HFFc6 (cell line): ENCODE measurements around the gene ARAP1. TPM values are rescaled to one million over a fixed set of nuclear protein-coding genes. Genes with fewer than 3 reads are reported as not detected.

Experiments used
- DNase-seq: peaks from one replicate; pipeline ENCODE4 v3.0.0-alpha.2; 2018
- H3K27ac Mint-ChIP-seq: 2 replicates; pipeline ENCODE4 v1.8.0; 2020; ENCODE audit warnings: mild to moderate bottlenecking, mixed read lengths
- H3K27me3 Mint-ChIP-seq: 2 replicates; pipeline ENCODE4 v1.8.0; 2021; ENCODE audit warnings: mild to moderate bottlenecking, moderate library complexity, mixed read lengths; ENCODE audit not compliant: insufficient read depth
- H3K36me3 Mint-ChIP-seq: 2 replicates; pipeline ENCODE4 v1.8.0; 2021; ENCODE audit warnings: low read depth, mixed read lengths
- H3K4me1 Mint-ChIP-seq: 2 replicates; pipeline ENCODE4 v1.8.0; 2020; ENCODE audit warnings: low read depth, mixed read lengths
- H3K4me3 Mint-ChIP-seq: 2 replicates; pipeline ENCODE4 v1.8.0; 2020; ENCODE audit warnings: mild to moderate bottlenecking, moderate library complexity, mixed read lengths
- H3K9me3 Mint-ChIP-seq: 2 replicates; pipeline ENCODE4 v1.8.0; 2020; ENCODE audit warnings: mild to moderate bottlenecking, mixed read lengths
- total RNA-seq, 6 experiments: library from RNA; stranded (reverse); fragmentation: NEBNext Ultra II Directional; extraction: Animal tissue kit (Norgen Biotek cat#: 25700); gene quantifications; 2 replicates in 1 of 6; 3 replicates in 5 of 6; pipeline ENCODE4 v1.2.3, GENCODE V29; 2021
- TF ChIP-seq, protein P1 (sequence below): fragments of 200-600 bp; sonication (generic); IDR thresholded peaks from 2 replicates; pipeline ENCODE4 v1.5.0; 2021; ENCODE audit warnings: antibody characterized with exemption, mild to moderate bottlenecking

The ARAP1 gene
- total RNA-seq, 6 experiments from 2014 or later, result 42.5 to 49.0 (median 46.8) TPM

DNA sequence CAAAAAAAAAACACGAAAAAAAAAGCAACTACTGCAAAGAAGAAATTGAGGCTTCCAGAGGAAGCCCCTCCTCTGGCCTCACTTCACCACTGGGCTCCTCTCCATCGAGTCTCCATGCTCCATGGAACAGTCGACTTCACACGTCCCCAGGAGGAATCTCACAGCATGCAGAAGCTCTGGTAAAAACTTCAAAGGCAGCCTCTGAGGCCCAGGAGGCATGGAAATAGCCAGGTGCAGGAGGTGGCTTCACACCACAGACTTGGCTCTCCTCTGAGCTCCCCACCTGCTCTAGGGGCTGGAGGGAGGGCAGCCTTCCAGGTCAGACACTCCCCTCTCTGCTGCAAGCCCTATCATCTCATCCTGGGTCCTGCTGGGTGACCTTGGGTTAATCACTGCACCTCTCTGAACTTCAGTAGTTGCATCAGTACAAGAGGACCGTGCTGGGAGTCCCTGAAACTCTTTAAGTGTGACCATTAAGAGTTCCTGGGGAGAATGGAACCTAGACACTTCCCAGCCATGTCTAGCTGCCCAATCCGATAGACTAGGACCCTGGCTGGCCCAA, 86.2 kb downstream of the ARAP1 start:
- Mint-ChIP-seq H3K4me3 (no peak overlapping the region), H3K9me3 (peaks cover 8% of the 10 kb centered on the region), H3K27me3 (peaks cover 41% of the 10 kb centered on the region), H3K36me3 (peaks cover 5% of the 10 kb centered on the region; the same call in 1 of the 2 replicates), H3K27ac (no peak overlapping the region), H3K4me1 (no peaks in the 10 kb centered on the region)
- TF ChIP-seq, protein P1, sequence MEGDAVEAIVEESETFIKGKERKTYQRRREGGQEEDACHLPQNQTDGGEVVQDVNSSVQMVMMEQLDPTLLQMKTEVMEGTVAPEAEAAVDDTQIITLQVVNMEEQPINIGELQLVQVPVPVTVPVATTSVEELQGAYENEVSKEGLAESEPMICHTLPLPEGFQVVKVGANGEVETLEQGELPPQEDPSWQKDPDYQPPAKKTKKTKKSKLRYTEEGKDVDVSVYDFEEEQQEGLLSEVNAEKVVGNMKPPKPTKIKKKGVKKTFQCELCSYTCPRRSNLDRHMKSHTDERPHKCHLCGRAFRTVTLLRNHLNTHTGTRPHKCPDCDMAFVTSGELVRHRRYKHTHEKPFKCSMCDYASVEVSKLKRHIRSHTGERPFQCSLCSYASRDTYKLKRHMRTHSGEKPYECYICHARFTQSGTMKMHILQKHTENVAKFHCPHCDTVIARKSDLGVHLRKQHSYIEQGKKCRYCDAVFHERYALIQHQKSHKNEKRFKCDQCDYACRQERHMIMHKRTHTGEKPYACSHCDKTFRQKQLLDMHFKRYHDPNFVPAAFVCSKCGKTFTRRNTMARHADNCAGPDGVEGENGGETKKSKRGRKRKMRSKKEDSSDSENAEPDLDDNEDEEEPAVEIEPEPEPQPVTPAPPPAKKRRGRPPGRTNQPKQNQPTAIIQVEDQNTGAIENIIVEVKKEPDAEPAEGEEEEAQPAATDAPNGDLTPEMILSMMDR, result no peak
- DNase-seq, result no peak

DNA sequence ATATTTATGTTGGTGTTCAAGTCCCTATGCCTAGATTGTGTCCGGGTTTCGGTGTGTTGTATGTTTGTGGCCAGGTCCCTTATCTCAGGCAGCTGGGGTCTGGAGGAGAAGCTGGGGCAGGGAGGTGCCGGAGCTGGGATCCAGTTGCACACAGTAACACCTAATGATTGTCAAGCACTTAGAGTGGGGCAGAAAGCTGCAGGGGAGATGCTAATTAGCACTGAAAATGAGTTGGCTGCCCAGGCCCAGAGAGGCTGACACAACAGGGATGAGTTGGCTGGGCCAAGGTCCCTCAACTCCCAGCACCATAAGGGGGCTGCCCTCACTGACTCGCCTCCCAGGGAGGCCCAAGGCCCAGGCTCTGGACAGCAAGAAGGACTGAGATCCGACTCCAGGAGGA, 90.2 kb downstream of the ARAP1 start:
- 0 out of 2 replicates have a peak, but pooled peaks cover 1% of the 10 kb centered on the region for H3K9me3 Mint-ChIP-seq
- H3K4me3 Mint-ChIP-seq, result no peak overlapping the region
- TF ChIP-seq, protein P1, result no peak
- peaks cover 36% of the 10 kb centered on the region for H3K27me3 Mint-ChIP-seq
- no peak overlapping the region for H3K27ac Mint-ChIP-seq
- H3K36me3 Mint-ChIP-seq, result no peaks in the 10 kb centered on the region
- no peak for DNase-seq
- H3K4me1 Mint-ChIP-seq, result no peaks in the 10 kb centered on the region

DNA sequence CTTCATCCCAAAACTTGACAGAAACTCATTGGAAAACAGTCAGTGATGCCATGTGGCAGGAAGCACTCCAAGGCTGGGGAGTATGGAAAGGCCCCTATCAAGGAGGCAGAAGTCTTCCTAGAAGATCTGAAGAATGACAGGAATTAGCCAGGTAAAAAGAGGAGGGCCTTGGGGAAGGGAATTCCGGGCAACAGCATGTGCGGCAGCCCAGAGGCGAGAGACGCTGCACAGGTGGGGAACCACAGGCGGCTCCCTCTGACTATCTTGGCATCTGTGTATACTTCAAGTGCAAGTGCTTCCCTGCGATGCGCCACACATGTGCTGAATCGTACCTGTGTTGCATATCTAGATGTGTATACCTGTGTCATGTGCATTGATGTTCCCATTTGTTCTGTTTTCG, 90.7 kb downstream of the ARAP1 start:
- no peaks in the 10 kb centered on the region for H3K4me1 Mint-ChIP-seq
- H3K4me3 Mint-ChIP-seq, result no peak overlapping the region
- H3K27me3 Mint-ChIP-seq, result peaks cover 39% of the 10 kb centered on the region
- DNase-seq, result no peak
- H3K27ac Mint-ChIP-seq, result no peak overlapping the region
- H3K9me3 Mint-ChIP-seq, result no peaks in the 10 kb centered on the region
- no peaks in the 10 kb centered on the region for H3K36me3 Mint-ChIP-seq
- TF ChIP-seq, protein P1, result no peak

DNA sequence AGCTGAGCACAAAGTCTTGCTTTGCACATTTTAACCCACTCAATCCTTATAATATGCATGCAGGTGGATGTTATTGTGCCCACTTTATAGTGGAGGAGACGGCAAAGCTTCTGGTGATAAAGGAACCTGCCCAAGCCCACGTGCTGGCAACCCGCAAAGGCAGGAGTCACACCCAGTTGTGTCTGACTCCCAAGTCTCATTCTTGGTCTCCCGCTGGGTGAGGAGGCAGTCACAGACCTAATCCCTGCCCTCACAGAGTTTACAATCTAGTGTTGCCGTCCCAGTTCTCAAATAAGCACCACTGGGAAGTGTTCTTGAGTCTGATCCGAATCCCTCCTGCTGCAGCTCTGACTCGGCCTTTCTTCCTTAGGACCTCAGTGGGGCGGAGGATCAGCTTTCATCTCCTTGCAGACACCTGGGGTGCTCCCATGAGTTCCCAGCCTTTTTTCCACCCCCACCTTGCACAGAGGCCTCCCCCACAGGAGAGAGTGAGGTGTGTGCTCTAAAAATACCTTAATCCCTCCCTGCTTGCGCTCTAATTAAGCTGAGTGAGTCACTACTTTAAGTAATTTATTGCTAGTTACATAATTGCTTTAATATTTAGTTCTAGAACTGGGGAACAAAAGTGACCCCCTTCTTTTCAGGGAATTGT, 93.1 kb downstream of the ARAP1 start:
- Mint-ChIP-seq H3K27me3 (peaks cover 35% of the 10 kb centered on the region), H3K9me3 (no peaks in the 10 kb centered on the region), H3K4me3 (no peak overlapping the region), H3K27ac (no peak overlapping the region), H3K4me1 (no peaks in the 10 kb centered on the region), H3K36me3 (no peaks in the 10 kb centered on the region)
- TF ChIP-seq, protein P1, result no peak
- no peak for DNase-seq

DNA sequence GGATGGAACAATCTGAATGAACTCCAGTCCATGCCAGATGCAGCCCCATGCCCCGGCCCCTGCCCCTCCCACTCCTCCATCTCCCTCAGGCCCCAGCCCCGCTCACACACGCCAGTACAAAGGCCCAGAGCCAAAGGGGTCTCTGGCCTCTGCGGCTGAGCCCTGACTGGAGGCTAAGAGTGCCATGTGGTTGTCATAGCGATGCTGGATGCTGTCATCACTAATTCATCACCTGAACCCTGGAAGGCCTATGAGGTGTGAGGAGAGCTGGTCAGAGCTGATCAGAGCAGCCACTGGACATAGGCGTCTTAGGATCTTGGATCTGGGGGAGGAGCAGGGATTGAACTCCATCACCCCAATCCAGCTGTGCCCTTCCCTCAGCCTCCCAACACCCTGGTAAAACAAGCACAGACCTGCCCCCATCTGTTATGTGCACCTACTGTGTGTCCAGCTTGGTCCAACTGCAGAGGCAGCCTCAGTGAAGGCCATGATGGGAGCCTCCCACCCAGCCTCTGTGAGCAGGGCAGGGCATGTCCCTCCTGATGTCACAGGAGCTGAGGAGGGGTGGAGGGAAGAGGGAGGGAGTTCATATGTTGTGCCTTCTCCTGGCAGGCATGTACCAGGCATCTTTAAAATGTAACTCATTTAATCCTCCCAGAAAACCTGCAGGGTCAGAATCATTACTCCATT, 94.7 kb downstream of the ARAP1 start:
- TF ChIP-seq, protein P1, result no peak
- Mint-ChIP-seq H3K27me3 (peaks cover 44% of the 10 kb centered on the region), H3K4me1 (no peaks in the 10 kb centered on the region), H3K27ac (no peak overlapping the region), H3K4me3 (no peak overlapping the region), H3K36me3 (no peaks in the 10 kb centered on the region), H3K9me3 (no peaks in the 10 kb centered on the region)
- DNase-seq, result no peak
